Measurements from ENCODE around the gene LRCH1. TPM values are rescaled to one million over a fixed set of nuclear protein-coding genes. Genes with fewer than 3 reads are reported as not detected.

The LRCH1 gene
- total and polyA plus RNA-seq, 2 of the 4 experiments (the other 2 are of a cell fraction): 7.0 to 8.8 TPM

- no peak for DNase-seq
- Histone ChIP-seq H3K9me3 (ENCODE audit: control insufficient read depth, insufficient read depth, low read length) (no peaks in the 10 kb centered on the region), H4K91ac (ENCODE audit: insufficient read depth, low read depth, low read length) (no peak overlapping the region), H3K27ac (ENCODE audit: insufficient read depth, low read length) (no peak overlapping the region), H2BK5ac (ENCODE audit: low read depth, low read length, poor library complexity, severe bottlenecking) (no peak overlapping the region), H3K9me1 (ENCODE audit: insufficient read depth, low read length) (peaks cover 10% of the 10 kb centered on the region), H3K4me2 (ENCODE audit: low read depth, low read length) (no peak overlapping the region), H2AK5ac (ENCODE audit: low read depth, low read length) (no peak overlapping the region), H2BK20ac (ENCODE audit: low read depth, low read length) (no peak overlapping the region), H3K79me1 (ENCODE audit: low read depth in 1 of 2, low read length in 2 of 2) (peaks cover 12 to 43% of the 10 kb centered on the region in 2 experiments), H4K8ac (ENCODE audit: low read depth in 2 of 2, low read length in 2 of 2) (no peak overlapping the region), H3K4ac (ENCODE audit: low read depth, low read length) (no peak overlapping the region), H4K5ac (ENCODE audit: low read depth, low read length) (no peak overlapping the region), H3K4me3 (ENCODE audit: insufficient read depth, low read depth, low read length) (no peak overlapping the region), H3K18ac (ENCODE audit: low read depth, low read length) (no peak overlapping the region), H2AFZ (replicated peaks; ENCODE audit: low read length, poor library complexity) (no peak overlapping the region), H2BK15ac (ENCODE audit: low read depth, low read length) (no peak overlapping the region), H4K20me1 (ENCODE audit: insufficient read depth, low read length) (no peaks in the 10 kb centered on the region), H3K4me1 (ENCODE audit: control insufficient read depth, insufficient read depth, low read length) (peaks cover 6% of the 10 kb centered on the region), H3K27me3 (ENCODE audit: control insufficient read depth, insufficient read depth, low read length) (no peaks in the 10 kb centered on the region), H3K56ac (ENCODE audit: extremely low read depth, insufficient read depth, low read length) (no peak overlapping the region), H2BK120ac (ENCODE audit: low read depth, low read length) (no peak overlapping the region), H2AK9ac (replicated peaks; ENCODE audit: low read depth, low read length, poor library complexity) (no peak overlapping the region), H3K14ac (replicated peaks; ENCODE audit: low read depth, low read length) (no peak overlapping the region), H3K36me3 (ENCODE audit: control insufficient read depth, insufficient read depth, low read length) (no peaks in the 10 kb centered on the region), H3K23ac (ENCODE audit: low read depth, low read length) (no peak overlapping the region), H3K9ac (ENCODE audit: low read depth, low read length) (no peak overlapping the region)
- ATAC-seq (ENCODE audit: low read depth): no peak
- dilution Hi-C loops (cut with HindIII; ENCODE audit: low sequenced_read_pairs, unreplicated experiment) (no loop called here), intact Hi-C loops (cut with micrococcal nuclease) (no loop called here), in situ Hi-C loops (cut with MboI; ENCODE audit: low sequenced_read_pairs) (no loop called here)
- no CpG with 5 or more reads among the region's 6 CpGs for WGBS, 2 experiments (ENCODE audit: extremely low coverage in 2 of 2, insufficient read length in 1 of 2)
- no peak for TF ChIP-seq NFE2L2 (IDR thresholded peaks at IDR 0.05; ENCODE audit: low read depth, low read length)
- no peak for TF ChIP-seq CHD1 (IDR thresholded peaks at IDR 0.05; ENCODE audit: low read depth, low read length)
- no peak for TF ChIP-seq RAD21 (IDR thresholded peaks at IDR 0.05; ENCODE audit: low read length)
- no peak for TF ChIP-seq POLR2A (IDR thresholded peaks at IDR 0.05; ENCODE audit: low read depth, low read length)
- no peak for TF ChIP-seq BHLHE40 (IDR thresholded peaks at IDR 0.05; ENCODE audit: low read depth, low read length)
- no peak for TF ChIP-seq RFX5 (IDR thresholded peaks at IDR 0.05; ENCODE audit: low read depth, low read length)
- TF ChIP-seq MAZ (IDR thresholded peaks at IDR 0.05; ENCODE audit: borderline replicate concordance, low read depth, low read length): no peak
- TF ChIP-seq MAFK (IDR thresholded peaks at IDR 0.05; ENCODE audit: low read depth, low read length): no peak
- TF ChIP-seq USF2 (IDR thresholded peaks at IDR 0.05; ENCODE audit: low read depth, low read length): no peak
- ChIA-PET CTCF (no interaction called here), POLR2A (ENCODE audit: unreplicated experiment) (no interaction called here)
- BruUV-seq (replicated peaks): no TSS peak
Observed at GRCh38 chr13:46659413-46660065, 106.6 kb downstream of the LRCH1 start.
